Measurements from ENCODE around the gene COA8. TPM values are rescaled to one million over a fixed set of nuclear protein-coding genes. Genes with fewer than 3 reads are reported as not detected.

Gene COA8
- total and polyA plus RNA-seq, 8 donors = 17.0 to 31.7 (median 26.5) TPM

Other genes with a start within 250 kb of the COA8 start
- gene EIF5, start 228.7 kb upstream of the COA8 start, total RNA-seq = 100 to 1,000 TPM in 3 of 6 donors, 10 to 100 TPM in 3; 79.8 to 139 (median 101) TPM
- gene EIF5, start 228.7 kb upstream of the COA8 start, polyA plus RNA-seq = 10 to 100 TPM; 22.2 to 42.1 TPM
- 10 to 100 TPM; 35.3 to 51.0 (median 40.1) TPM for gene MARK3, start 177.5 kb upstream of the COA8 start, total RNA-seq
- gene MARK3, start 177.5 kb upstream of the COA8 start, polyA plus RNA-seq = 100 to 1,000 TPM in 1 of 2 donors, 10 to 100 TPM in 1; 84.7 to 110 TPM
- gene CKB, start 40.1 kb upstream of the COA8 start, total RNA-seq = 10 to 100 TPM; 17.8 to 52.9 (median 40.1) TPM
- gene CKB, start 40.1 kb upstream of the COA8 start, polyA plus RNA-seq = 100 to 1,000 TPM; 140 to 264 TPM
- 10 to 100 TPM in 1 of 6 donors, 1 to 10 TPM in 5; 3.3 to 10.4 (median 6.3) TPM for gene TRMT61A, start 33.8 kb upstream of the COA8 start, total RNA-seq
- 10 to 100 TPM; 13.2 to 16.1 TPM for gene TRMT61A, start 33.8 kb upstream of the COA8 start, polyA plus RNA-seq
- gene BAG5, start 303 bp upstream of the COA8 start, total RNA-seq = 10 to 100 TPM in 3 of 6 donors, 1 to 10 TPM in 3; 6.4 to 13.4 (median 10.0) TPM
- 1 to 10 TPM; 3.6 to 8.5 TPM for gene BAG5, start 303 bp upstream of the COA8 start, polyA plus RNA-seq
- 10 to 100 TPM; 36.1 to 81.0 (median 49.1) TPM for gene KLC1, start 66.3 kb downstream of the COA8 start, total RNA-seq
- 10 to 100 TPM; 79.6 to 91.0 TPM for gene KLC1, start 66.3 kb downstream of the COA8 start, polyA plus RNA-seq
- gene XRCC3, start 152.5 kb downstream of the COA8 start, total RNA-seq = 1 to 10 TPM; 1.7 to 4.3 (median 2.7) TPM
- gene XRCC3, start 152.5 kb downstream of the COA8 start, polyA plus RNA-seq = 1 to 10 TPM; 4.4 to 5.2 TPM
- gene ZFYVE21, start 152.8 kb downstream of the COA8 start, total RNA-seq = 10 to 100 TPM; 13.7 to 24.9 (median 16.2) TPM
- gene ZFYVE21, start 152.8 kb downstream of the COA8 start, polyA plus RNA-seq = 10 to 100 TPM; 22.1 to 32.6 TPM